Upper lobe of left lung (tissue), 6 donors: ENCODE results near the gene ARHGAP23. TPM values are rescaled to one million over a fixed set of nuclear protein-coding genes. Genes with fewer than 3 reads are reported as not detected.

Source experiments
- ATAC-seq, 2 donors: fragments of 200-7000 bp; cut with Tn5 transposase; one replicate each; pipeline ENCODE4 v1.9.1; 2022; ENCODE audit warnings: mild to moderate bottlenecking in 2 of 2, moderate library complexity in 2 of 2; ENCODE audit not compliant: low FRiP score in 2 of 2
- DNase-seq, 2 donors: peaks; one replicate each; pipeline ENCODE4 v3.0.0-alpha.2; 2019 to 2020
- H3K27ac ChIP-seq, 4 donors: fragments of 200-600 bp; sonication (generic); one replicate each; pipeline ENCODE4 v1.5.1; 2016 to 2019
- H3K27me3 ChIP-seq, 4 donors: fragments of 200-600 bp; sonication (generic); one replicate each; pipeline ENCODE4 v1.5.1; 2017 to 2019
- H3K36me3 ChIP-seq, 4 donors: fragments of 200-600 bp; sonication (generic); one replicate each; pipeline ENCODE4 v1.5.1; 2016 to 2019
- H3K4me1 ChIP-seq, 4 donors: fragments of 200-600 bp; sonication (generic); one replicate each; pipeline ENCODE4 v1.5.1; 2018 to 2019
- H3K4me3 ChIP-seq, 4 donors: fragments of 200-600 bp; sonication (generic); one replicate each; pipeline ENCODE4 v1.5.1; 2017 to 2019; ENCODE audit warnings: mild to moderate bottlenecking in 2 of 4, moderate library complexity in 1 of 4
- H3K9me3 ChIP-seq, 4 donors: fragments of 200-600 bp; sonication (generic); one replicate each; pipeline ENCODE4 v1.5.1; 2018 to 2019
- CTCF ChIP-seq, 6 experiments: fragments of 450-650 bp in 4 of 6; fragments of 200-600 bp in 2 of 6; sonication (generic) in 2 of 6; IDR thresholded peaks; one replicate each; pipeline ENCODE4 v1.5.1; 2016 to 2019; ENCODE audit warnings: antibody characterized with exemption in 6 of 6
- EP300 ChIP-seq, 4 donors: sonication (generic); formaldehyde crosslinking; IDR thresholded peaks; one replicate each; pipeline ENCODE4 v1.5.1; 2017; ENCODE audit warnings: antibody characterized with exemption in 4 of 4, control low read depth in 2 of 4
- POLR2A ChIP-seq, 4 donors: fragments of 450-650 bp; IDR thresholded peaks; one replicate each; pipeline ENCODE4 v1.5.1; 2016 to 2017; ENCODE audit warnings: antibody characterized with exemption in 4 of 4, mild to moderate bottlenecking in 2 of 4
- POLR2AphosphoS5 ChIP-seq, 2 donors: sonication (generic); formaldehyde crosslinking; IDR thresholded peaks; one replicate each; pipeline ENCODE4 v1.5.1; 2017; ENCODE audit warnings: antibody characterized with exemption in 2 of 2
- WGBS, 2 donors: methylation state at CpG; one replicate each; pipeline ENCODE4 v1.1.5; 2017 to 2018; 5-methylcytosine and 5-hydroxymethylcytosine counted together
- total RNA-seq, 6 donors: library from RNA; depleted of rRNA in 4 of 6; stranded (reverse); fragments of >200 nt in 4 of 6; gene quantifications; one replicate each; pipeline versions ENCODE4 v1.1.0 to v1.2.1, GENCODE V29; 2016 to 2021
- donor health status: DM: no; HTN: no; CAD: no; lungs with moderate emphysema.
- donor health status: DM: no; HTN: yes; CAD: no; lungs with severe emphysema.

ARHGAP23 gene
- total RNA-seq, 6 donors from 2014 or later = 30.4 to 104 (median 70.1) TPM

GRCh38 chr17:38549285-38549684 lies 121.0 kb downstream of the ARHGAP23 start:
- Histone ChIP-seq H3K4me3 (no peak overlapping the region), H3K36me3 (no peaks in the 10 kb centered on the region), H3K27me3 (no peaks in the 10 kb centered on the region), H3K4me1 (no peaks in the 10 kb centered on the region), H3K9me3 (no peaks in the 10 kb centered on the region), H3K27ac (no peak overlapping the region)
- TF ChIP-seq EP300 (IDR thresholded peaks at IDR 0.05) = no peak
- no peak for TF ChIP-seq POLR2AphosphoS5 (IDR thresholded peaks at IDR 0.05)
- TF ChIP-seq CTCF (IDR thresholded peaks at IDR 0.05) = no peak
- no peak for TF ChIP-seq POLR2A (IDR thresholded peaks at IDR 0.05)
- ATAC-seq = no peak
- no peak for DNase-seq
- 66 to 78% methylated on average over 4 of the region's 4 CpGs for WGBS, 2 donors

- WGBS, 2 donors = 79 to 88% methylated on average over 7 to 8 of the region's 8 CpGs
- TF ChIP-seq EP300 (IDR thresholded peaks at IDR 0.05) (no peak), POLR2AphosphoS5 (IDR thresholded peaks at IDR 0.05) (no peak), CTCF (IDR thresholded peaks at IDR 0.05) (no peak)
- no peak overlapping the region for H3K27ac ChIP-seq
- H3K36me3 ChIP-seq = no peaks in the 10 kb centered on the region
- no peak for DNase-seq
- peak in 1 of 2 donors; percentile 60 for ATAC-seq
- H3K4me3 ChIP-seq = no peak overlapping the region
- H3K4me1 ChIP-seq = no peaks in the 10 kb centered on the region
- no peaks in the 10 kb centered on the region for H3K27me3 ChIP-seq
- no peaks in the 10 kb centered on the region for H3K9me3 ChIP-seq
Observed at GRCh38 chr17:38550661-38551060, 122.4 kb downstream of the ARHGAP23 start.

GRCh38 chr17:38551121-38551520 lies 122.9 kb downstream of the ARHGAP23 start:
- 71 to 89% methylated on average over 6 to 8 of the region's 9 CpGs for WGBS, 2 donors
- no peaks in the 10 kb centered on the region for H3K9me3 ChIP-seq
- no peaks in the 10 kb centered on the region for H3K36me3 ChIP-seq
- no peak overlapping the region for H3K27ac ChIP-seq
- H3K27me3 ChIP-seq = no peaks in the 10 kb centered on the region
- DNase-seq (no peak), ATAC-seq (no peak)
- TF ChIP-seq POLR2AphosphoS5 (IDR thresholded peaks at IDR 0.05) (no peak), CTCF (IDR thresholded peaks at IDR 0.05) (no peak), EP300 (IDR thresholded peaks at IDR 0.05) (no peak), POLR2A (IDR thresholded peaks at IDR 0.05) (no peak)
- H3K4me1 ChIP-seq = no peaks in the 10 kb centered on the region
- no peak overlapping the region for H3K4me3 ChIP-seq

- no peak for TF ChIP-seq POLR2A (IDR thresholded peaks at IDR 0.05)
- TF ChIP-seq EP300 (IDR thresholded peaks at IDR 0.05) = no peak
- TF ChIP-seq POLR2AphosphoS5 (IDR thresholded peaks at IDR 0.05) = no peak
- no peak for TF ChIP-seq CTCF (IDR thresholded peaks at IDR 0.05)
- Histone ChIP-seq H3K27me3 (no peaks in the 10 kb centered on the region), H3K9me3 (no peaks in the 10 kb centered on the region), H3K4me3 (no peak overlapping the region), H3K27ac (no peak overlapping the region), H3K36me3 (no peaks in the 10 kb centered on the region), H3K4me1 (peaks cover 3 to 9% (median 4%) of the 10 kb centered on the region in 4 donors)
- no peak for ATAC-seq
- DNase-seq = no peak
- WGBS, 2 donors = 92 to 93% methylated on average over 5 to 17 of the region's 17 CpGs
Observed at GRCh38 chr17:38552343-38552742, 124.1 kb downstream of the ARHGAP23 start.
